AG04449 (cell line): ENCODE data around the gene PTGFR.

ENCODE experiments used
- CTCF ChIA-PET: fragments of 350-600 bp; formaldehyde crosslinking; extraction: SDS; loops from one replicate; lab custom pipeline; 2021; ENCODE audit warnings: antibody characterized with exemption; lab: Yijun Ruan, JAX
- POLR2A ChIA-PET: fragments of 400-600, 350-600 bp; formaldehyde crosslinking; extraction: SDS; loops from one replicate; lab custom pipeline; 2020; ENCODE audit warnings: antibody characterized with exemption, inconsistent platforms; lab: Yijun Ruan, JAX
- DNase-seq: peaks from one replicate; pipeline ENCODE4 v3.0.0-alpha.2; 2010; ENCODE audit warnings: low read depth, low spot score
- H3K4me3 ChIP-seq: 2 replicates; pipeline ENCODE4 v1.5.1; 2011; ENCODE audit warnings: low read depth, mild to moderate bottlenecking, control low read depth, low read length
- CTCF ChIP-seq: IDR thresholded peaks from one replicate; pipeline ENCODE4 v1.5.1; 2011; ENCODE audit warnings: mild to moderate bottlenecking, moderate library complexity, low read length, control low read depth, inconsistent platforms; ENCODE audit not compliant: insufficient read depth; ENCODE audit errors: missing control alignments

The PTGFR gene

DNA sequence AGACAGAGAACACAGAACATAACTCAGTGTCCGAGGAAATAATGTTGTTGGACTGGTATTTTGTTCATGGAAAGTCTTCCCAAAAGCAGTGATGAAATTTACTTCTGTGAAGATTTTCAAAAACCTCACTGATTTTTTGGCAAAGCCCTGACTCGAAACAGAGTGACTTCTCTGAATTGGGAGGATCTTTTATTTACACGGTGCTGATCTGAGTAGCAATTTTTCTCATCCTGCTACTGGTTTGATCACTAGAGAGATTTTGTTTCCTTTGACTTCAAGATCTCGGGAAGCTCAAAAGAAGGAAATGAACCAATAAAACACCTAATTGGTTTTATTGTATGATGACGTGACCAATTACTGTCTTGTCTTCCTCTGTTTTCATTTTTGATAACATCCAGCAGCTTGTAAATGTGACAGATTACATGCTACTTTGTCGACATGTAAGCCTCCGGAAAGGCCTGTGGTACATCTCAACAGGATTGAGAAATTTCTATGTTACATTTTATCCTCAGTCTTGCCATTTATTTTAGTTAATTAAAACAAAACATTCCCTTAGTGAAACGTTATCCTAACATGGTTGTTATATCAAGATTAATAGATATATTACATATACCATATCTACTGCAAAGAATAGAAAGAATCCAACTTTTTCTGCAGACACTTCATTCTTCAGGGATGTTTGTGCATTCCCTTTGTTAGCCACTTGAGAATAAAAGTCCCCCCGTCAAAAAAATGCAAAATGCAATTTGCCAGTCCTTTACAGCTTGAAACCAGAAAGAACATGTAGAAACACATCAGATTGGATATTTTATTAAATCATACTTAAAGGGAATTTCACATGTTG, 86.7 kb downstream of the PTGFR start:
- TF ChIP-seq CTCF, result no peak
- ChIA-PET POLR2A (no interaction called here), CTCF (no interaction called here)
- no peak overlapping the region for H3K4me3 ChIP-seq
- DNase-seq, result no peak

GRCh38 chr1:78586572-78586971, 95.8 kb downstream of the PTGFR start:
- no peak for TF ChIP-seq CTCF
- H3K4me3 ChIP-seq, result no peak overlapping the region
- ChIA-PET POLR2A (interaction anchor here (0.8 kb wide), 1 partner anchor 17 kb away, joined by 4 read pairs; no protein-coding TSS in a partner anchor), CTCF (interaction anchor here (1.3 to 1.7 kb wide), 2 partner anchors 21 to 441 kb away, joined by 5 to 7 read pairs; no protein-coding TSS in a partner anchor)
- DNase-seq, result peak; percentile 71

- TF ChIP-seq CTCF, result no peak
- ChIA-PET POLR2A (interaction anchor here (0.8 kb wide), 1 partner anchor 16 kb away, joined by 4 read pairs; no protein-coding TSS in a partner anchor), CTCF (interaction anchor here (1.3 to 1.7 kb wide), 2 partner anchors 20 to 442 kb away, joined by 5 to 7 read pairs; no protein-coding TSS in a partner anchor)
- DNase-seq, result no peak
- no peak overlapping the region for H3K4me3 ChIP-seq
Observed at GRCh38 chr1:78587211-78587610, 96.4 kb downstream of the PTGFR start.
